Measurements from ENCODE around the gene TOX2. TPM values are rescaled to one million over a fixed set of nuclear protein-coding genes. Genes with fewer than 3 reads are reported as not detected.

The TOX2 gene
- total and polyA plus RNA-seq, 5 donors from 2014 or later, result 2.0 to 9.2 (median 3.4) TPM

DNA sequence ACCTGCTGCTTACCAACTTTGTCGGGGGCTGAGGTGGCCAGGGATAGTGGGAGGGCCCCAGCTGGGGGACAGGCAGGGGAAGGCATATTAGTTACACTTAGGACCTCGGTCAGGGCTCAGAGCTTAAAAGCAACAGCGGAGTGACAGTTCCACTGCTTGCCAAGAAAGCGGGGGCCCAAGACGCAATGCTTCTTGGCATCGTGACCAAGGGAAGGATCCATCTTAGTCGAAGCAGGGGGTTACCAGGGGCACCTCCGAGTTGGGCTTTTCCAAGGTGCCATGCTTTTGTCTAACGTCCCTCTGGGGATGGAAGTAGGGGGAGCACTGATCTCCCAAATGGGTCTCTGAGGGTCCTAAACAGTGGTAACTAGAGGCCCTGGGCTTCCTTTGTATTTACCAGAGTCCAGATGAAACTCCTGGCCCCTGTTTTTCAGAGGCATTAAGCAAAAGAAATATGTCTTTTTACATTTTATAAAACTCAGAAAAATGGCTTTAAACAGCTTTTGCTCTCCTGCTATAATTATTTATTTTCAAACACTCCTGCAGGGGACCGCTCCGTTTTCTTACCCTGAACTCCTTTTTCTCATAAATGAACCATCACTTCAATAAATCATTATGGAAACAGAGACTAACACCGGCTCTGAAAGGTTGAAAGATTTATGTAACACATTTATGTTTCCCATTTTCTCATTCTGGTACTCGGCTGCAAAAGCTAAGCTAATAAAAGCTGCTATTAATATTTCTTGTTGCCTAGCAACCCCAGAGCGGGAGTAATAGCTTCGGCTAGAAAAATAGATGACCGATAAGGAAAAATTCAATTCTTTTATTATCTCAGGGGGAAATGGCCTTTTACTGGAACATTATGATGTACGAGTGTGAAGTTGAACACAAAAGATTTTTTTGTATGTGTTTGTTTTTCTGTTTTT lies 100.4 kb downstream of the TOX2 start:
- Mint-ChIP-seq H3K9me3 (no peaks in the 10 kb centered on the region), H3K27me3 (peaks cover 5% of the 10 kb centered on the region), H3K4me3 (no peak overlapping the region), H3K36me3 (no peaks in the 10 kb centered on the region), H3K27ac (no peak overlapping the region), H3K4me1 (peaks cover 17 to 49% (median 34%) of the 10 kb centered on the region in 4 donors)
- ATAC-seq (ENCODE audit: low read depth in 2 of 2) (no peak), DNase-seq (no peak)
- no peak overlapping the region for H3K27ac ChIP-seq (ENCODE audit: insufficient read depth, low read length, poor library complexity, severe bottlenecking)
- H3K4me1 ChIP-seq (ENCODE audit: control insufficient read depth, insufficient read depth, low read length, poor library complexity, severe bottlenecking), result peaks cover 30% of the 10 kb centered on the region
- H3K4me3 ChIP-seq (ENCODE audit: low read depth, low read length), result no peak overlapping the region
- no peaks in the 10 kb centered on the region for H3K9me3 ChIP-seq (ENCODE audit: control insufficient read depth in 2 of 2, low read length in 2 of 2)
- H3K36me3 ChIP-seq (ENCODE audit: control insufficient read depth, insufficient read depth, low read length), result no peaks in the 10 kb centered on the region
- H3K27me3 ChIP-seq (ENCODE audit: control insufficient read depth, insufficient read depth, low read length), result no peaks in the 10 kb centered on the region

GRCh38 chr20:44015733-44016103 lies 101.1 kb downstream of the TOX2 start:
- Mint-ChIP-seq H3K27me3 (peaks cover 4% of the 10 kb centered on the region), H3K4me1 (peaks cover 17 to 47% (median 34%) of the 10 kb centered on the region in 4 donors)

GRCh38 chr20:44016525-44016924 lies 101.9 kb downstream of the TOX2 start:
- peaks cover 11 to 44% (median 30%) of the 10 kb centered on the region in 4 donors for H3K4me1 Mint-ChIP-seq
- peaks cover 4% of the 10 kb centered on the region for H3K27me3 Mint-ChIP-seq

More at GRCh38 chr20:44015733-44016103, 101.1 kb downstream of the TOX2 start:
- Histone ChIP-seq H3K27me3 (ENCODE audit: control insufficient read depth, insufficient read depth, low read length) (no peaks in the 10 kb centered on the region), H3K4me3 (ENCODE audit: low read depth, low read length) (no peak overlapping the region), H3K27ac (ENCODE audit: insufficient read depth, low read length, poor library complexity, severe bottlenecking) (no peak overlapping the region), H3K9me3 (ENCODE audit: control insufficient read depth in 2 of 2, low read length in 2 of 2) (no peaks in the 10 kb centered on the region), H3K36me3 (ENCODE audit: control insufficient read depth, insufficient read depth, low read length) (no peaks in the 10 kb centered on the region), H3K4me1 (ENCODE audit: control insufficient read depth, insufficient read depth, low read length, poor library complexity, severe bottlenecking) (peaks cover 35% of the 10 kb centered on the region)
- no peak overlapping the region for H3K4me3 Mint-ChIP-seq
- no peaks in the 10 kb centered on the region for H3K9me3 Mint-ChIP-seq
- no peak overlapping the region for H3K27ac Mint-ChIP-seq
- DNase-seq (no peak), ATAC-seq (ENCODE audit: low read depth in 2 of 2) (no peak)
- H3K36me3 Mint-ChIP-seq, result no peaks in the 10 kb centered on the region

GRCh38 chr20:44017211-44017610 lies 102.6 kb downstream of the TOX2 start:
- Histone ChIP-seq H3K36me3 (ENCODE audit: control insufficient read depth, insufficient read depth, low read length) (no peaks in the 10 kb centered on the region), H3K27ac (ENCODE audit: insufficient read depth, low read length, poor library complexity, severe bottlenecking) (no peak overlapping the region), H3K4me1 (ENCODE audit: control insufficient read depth, insufficient read depth, low read length, poor library complexity, severe bottlenecking) (peaks cover 25% of the 10 kb centered on the region), H3K4me3 (ENCODE audit: low read depth, low read length) (no peak overlapping the region), H3K27me3 (ENCODE audit: control insufficient read depth, insufficient read depth, low read length) (no peaks in the 10 kb centered on the region), H3K9me3 (ENCODE audit: control insufficient read depth in 2 of 2, low read length in 2 of 2) (no peaks in the 10 kb centered on the region)
- Mint-ChIP-seq H3K36me3 (no peaks in the 10 kb centered on the region), H3K27me3 (peaks cover 4% of the 10 kb centered on the region), H3K4me3 (no peak overlapping the region), H3K27ac (no peak overlapping the region), H3K9me3 (no peaks in the 10 kb centered on the region), H3K4me1 (peaks cover 11 to 39% (median 25%) of the 10 kb centered on the region in 4 donors)
- no peak for ATAC-seq (ENCODE audit: low read depth in 2 of 2)
- DNase-seq, result no peak

More at GRCh38 chr20:44016525-44016924, 101.9 kb downstream of the TOX2 start:
- H3K4me3 ChIP-seq (ENCODE audit: low read depth, low read length), result no peak overlapping the region
- Mint-ChIP-seq H3K9me3 (no peaks in the 10 kb centered on the region), H3K4me3 (no peak overlapping the region), H3K27ac (no peak overlapping the region), H3K36me3 (no peaks in the 10 kb centered on the region)
- DNase-seq (no peak), ATAC-seq (ENCODE audit: low read depth in 2 of 2) (no peak)
- no peaks in the 10 kb centered on the region for H3K9me3 ChIP-seq (ENCODE audit: control insufficient read depth in 2 of 2, low read length in 2 of 2)
- H3K4me1 ChIP-seq (ENCODE audit: control insufficient read depth, insufficient read depth, low read length, poor library complexity, severe bottlenecking), result peaks cover 28% of the 10 kb centered on the region
- no peaks in the 10 kb centered on the region for H3K27me3 ChIP-seq (ENCODE audit: control insufficient read depth, insufficient read depth, low read length)
- H3K27ac ChIP-seq (ENCODE audit: insufficient read depth, low read length, poor library complexity, severe bottlenecking), result no peak overlapping the region
- H3K36me3 ChIP-seq (ENCODE audit: control insufficient read depth, insufficient read depth, low read length), result no peaks in the 10 kb centered on the region

GRCh38 chr20:44017905-44018258 lies 103.2 kb downstream of the TOX2 start:
- Histone ChIP-seq H3K9me3 (ENCODE audit: control insufficient read depth in 2 of 2, low read length in 2 of 2) (no peaks in the 10 kb centered on the region), H3K36me3 (ENCODE audit: control insufficient read depth, insufficient read depth, low read length) (no peaks in the 10 kb centered on the region), H3K4me1 (ENCODE audit: control insufficient read depth, insufficient read depth, low read length, poor library complexity, severe bottlenecking) (peaks cover 25% of the 10 kb centered on the region), H3K27me3 (ENCODE audit: control insufficient read depth, insufficient read depth, low read length) (no peaks in the 10 kb centered on the region), H3K27ac (ENCODE audit: insufficient read depth, low read length, poor library complexity, severe bottlenecking) (no peak overlapping the region), H3K4me3 (ENCODE audit: low read depth, low read length) (no peak overlapping the region)
- peaks cover 9% of the 10 kb centered on the region for H3K27me3 Mint-ChIP-seq
- no peak overlapping the region for H3K27ac Mint-ChIP-seq
- no peak overlapping the region for H3K4me3 Mint-ChIP-seq
- H3K36me3 Mint-ChIP-seq, result no peaks in the 10 kb centered on the region
- no peak for DNase-seq
- no peak for ATAC-seq (ENCODE audit: low read depth in 2 of 2)
- H3K9me3 Mint-ChIP-seq, result no peaks in the 10 kb centered on the region
- H3K4me1 Mint-ChIP-seq, result peaks cover 11 to 37% (median 25%) of the 10 kb centered on the region in 4 donors

- Mint-ChIP-seq H3K27ac (peak overlapping the region in 1 of 3 donors; percentile 70), H3K27me3 (peaks cover 9% of the 10 kb centered on the region), H3K9me3 (no peaks in the 10 kb centered on the region), H3K4me1 (peaks cover 11 to 35% (median 23%) of the 10 kb centered on the region in 4 donors), H3K4me3 (no peak overlapping the region), H3K36me3 (no peaks in the 10 kb centered on the region)
- Histone ChIP-seq H3K4me1 (ENCODE audit: control insufficient read depth, insufficient read depth, low read length, poor library complexity, severe bottlenecking) (peaks cover 25% of the 10 kb centered on the region), H3K27me3 (ENCODE audit: control insufficient read depth, insufficient read depth, low read length) (no peaks in the 10 kb centered on the region), H3K36me3 (ENCODE audit: control insufficient read depth, insufficient read depth, low read length) (no peaks in the 10 kb centered on the region), H3K27ac (ENCODE audit: insufficient read depth, low read length, poor library complexity, severe bottlenecking) (no peak overlapping the region), H3K4me3 (ENCODE audit: low read depth, low read length) (no peak overlapping the region), H3K9me3 (ENCODE audit: control insufficient read depth in 2 of 2, low read length in 2 of 2) (no peaks in the 10 kb centered on the region)
- ATAC-seq (ENCODE audit: low read depth in 2 of 2), result no peak
- no peak for DNase-seq
Measured at GRCh38 chr20:44018259-44018941, 103.7 kb downstream of the TOX2 start.

DNA sequence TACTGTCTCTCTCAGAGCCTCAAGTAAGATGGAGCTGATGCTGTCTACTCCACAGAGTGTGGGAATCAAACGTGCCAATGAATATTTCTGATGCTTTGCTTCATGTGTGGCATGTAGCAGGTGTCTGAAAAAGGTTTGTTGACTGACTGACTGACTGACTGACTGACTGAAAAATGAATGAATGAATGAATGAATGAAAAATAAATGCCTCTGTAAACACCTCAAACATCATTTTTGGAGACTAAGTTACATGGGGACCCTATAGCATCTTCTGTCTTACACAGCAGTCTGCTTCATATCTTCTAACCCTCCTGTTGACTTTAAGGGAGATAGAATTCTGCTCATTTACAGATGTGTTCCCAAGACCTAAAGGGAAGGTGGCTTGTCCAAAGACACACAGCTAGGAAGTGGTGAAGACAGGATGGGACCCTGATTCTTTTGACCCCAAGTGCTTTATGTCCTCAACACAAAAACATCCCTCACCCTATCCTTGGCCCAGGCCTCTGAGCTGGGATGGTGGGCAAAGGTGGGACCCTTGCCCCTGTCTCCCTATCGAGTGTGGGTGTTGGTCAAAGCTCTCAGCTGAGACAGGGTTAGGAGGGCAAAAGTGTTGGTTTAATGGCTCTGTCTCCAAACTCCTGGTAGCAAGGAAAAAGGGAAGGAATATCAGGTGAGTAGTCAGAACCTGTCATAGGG lies 104.4 kb downstream of the TOX2 start:
- H3K27ac Mint-ChIP-seq, result peak overlapping the region in 1 of 3 donors; percentile 70
- H3K27me3 Mint-ChIP-seq, result peaks cover 9% of the 10 kb centered on the region
- Histone ChIP-seq H3K9me3 (ENCODE audit: control insufficient read depth in 2 of 2, low read length in 2 of 2) (no peaks in the 10 kb centered on the region), H3K27me3 (ENCODE audit: control insufficient read depth, insufficient read depth, low read length) (no peaks in the 10 kb centered on the region), H3K4me1 (ENCODE audit: control insufficient read depth, insufficient read depth, low read length, poor library complexity, severe bottlenecking) (peaks cover 25% of the 10 kb centered on the region), H3K4me3 (ENCODE audit: low read depth, low read length) (peak overlapping the region; percentile 72), H3K27ac (ENCODE audit: insufficient read depth, low read length, poor library complexity, severe bottlenecking) (no peak overlapping the region), H3K36me3 (ENCODE audit: control insufficient read depth, insufficient read depth, low read length) (no peaks in the 10 kb centered on the region)
- H3K36me3 Mint-ChIP-seq, result no peaks in the 10 kb centered on the region
- H3K4me3 Mint-ChIP-seq, result peak overlapping the region in 3 of 4 donors; percentile 37 to 79 (median 73)
- no peaks in the 10 kb centered on the region for H3K9me3 Mint-ChIP-seq
- DNase-seq, result no peak
- peaks cover 11 to 35% (median 24%) of the 10 kb centered on the region in 4 donors for H3K4me1 Mint-ChIP-seq
- ATAC-seq (ENCODE audit: low read depth in 2 of 2), result no peak
